AG08396 (cell line): ENCODE data around the gene SERPINI1.
A peak's percentile ranks its signal among the peaks of the same experiment; 100 is the strongest.

Experiments used
- DNase-seq: peaks from one replicate; pipeline ENCODE4 v3.0.0; 2012; ENCODE audit warnings: low spot score, mixed read lengths

SERPINI1 gene

DNA sequence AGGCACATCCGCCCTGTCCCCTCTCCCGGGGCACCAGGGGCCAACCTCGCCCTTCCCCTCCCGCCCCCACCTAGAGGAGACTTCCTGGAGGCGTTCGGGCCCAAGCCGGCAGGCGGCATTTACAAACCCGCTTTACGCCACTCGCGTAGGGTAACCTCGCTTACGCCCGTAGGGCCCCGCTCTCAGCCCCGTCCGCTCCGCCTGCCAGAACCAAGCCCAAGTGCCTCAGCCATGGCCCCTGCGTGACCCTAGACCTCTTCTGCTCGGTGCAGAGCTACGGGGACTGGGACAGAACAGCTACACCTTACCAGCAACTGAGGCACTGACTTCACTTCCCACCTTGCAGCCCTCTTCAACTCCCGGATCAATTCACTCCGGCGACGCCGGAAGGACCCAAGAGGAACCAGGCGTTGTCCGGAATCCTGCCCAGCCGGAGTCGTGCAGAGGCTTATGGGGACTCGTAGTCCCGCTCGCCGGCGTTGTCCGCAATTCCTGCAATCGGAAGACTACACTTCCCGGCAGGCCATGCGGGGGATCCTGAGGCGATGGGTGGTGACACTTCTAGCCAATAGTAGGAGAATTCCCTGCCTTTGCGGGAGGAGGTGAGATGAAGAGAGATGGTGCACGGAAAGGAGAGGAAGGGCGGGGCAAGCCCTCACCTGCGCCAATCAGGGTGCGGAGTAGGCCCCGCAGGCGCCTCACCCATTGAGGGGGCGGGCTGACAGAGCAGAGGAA is 856 bp upstream of the SERPINI1 start, which contains the start of gene PDCD10:
PDCD10 (minus strand) TSS at position 395 of the 735 bp plus-strand sequence. CDS start 14,735 bp downstream, outside the sequence.
- peak; percentile 89 for DNase-seq

DNA sequence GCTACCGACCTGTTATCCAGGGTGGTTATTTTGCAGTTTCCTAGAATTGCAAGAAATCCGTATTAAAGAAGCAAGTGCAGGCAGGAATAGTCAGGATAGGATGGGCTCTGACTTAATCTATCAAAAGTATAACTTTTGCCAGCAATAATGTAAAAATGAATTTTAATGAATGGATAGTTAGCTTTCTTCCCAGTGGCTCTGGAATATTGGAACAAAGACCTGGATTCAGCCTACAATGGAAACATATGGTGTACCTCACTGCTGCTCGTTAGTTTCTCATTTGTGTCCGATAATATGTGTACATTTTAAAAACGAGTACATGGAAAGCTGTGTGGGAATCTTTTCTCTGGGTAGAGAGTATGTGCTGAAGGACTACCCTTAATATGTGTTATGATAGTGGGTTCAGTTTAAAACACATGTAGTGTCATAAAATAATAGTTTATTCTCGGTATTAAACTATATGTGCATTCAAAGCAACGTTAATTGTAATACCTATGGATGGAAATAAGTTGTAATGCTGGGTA is 805 bp downstream of the SERPINI1 start:
- no peak for DNase-seq

DNA sequence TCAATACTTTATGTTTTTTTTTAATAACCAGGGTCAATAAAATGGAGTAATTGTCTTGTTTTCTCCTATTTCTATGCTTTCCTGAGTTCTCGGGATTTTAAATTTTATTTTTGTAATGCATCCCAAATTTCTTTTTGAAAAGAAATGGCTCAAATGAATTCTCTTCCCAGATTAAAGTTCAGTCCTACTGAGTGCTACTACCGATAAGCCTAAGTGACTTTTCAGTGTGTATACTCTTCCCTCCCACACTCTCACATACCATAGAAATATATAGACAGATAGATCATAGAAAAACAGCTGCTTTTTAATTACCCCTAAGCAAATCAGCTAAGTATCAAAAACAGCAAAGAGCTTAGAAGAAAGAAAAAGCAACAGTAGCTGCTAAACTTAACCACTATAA is 1.5 kb downstream of the SERPINI1 start:
- no peak for DNase-seq

DNA sequence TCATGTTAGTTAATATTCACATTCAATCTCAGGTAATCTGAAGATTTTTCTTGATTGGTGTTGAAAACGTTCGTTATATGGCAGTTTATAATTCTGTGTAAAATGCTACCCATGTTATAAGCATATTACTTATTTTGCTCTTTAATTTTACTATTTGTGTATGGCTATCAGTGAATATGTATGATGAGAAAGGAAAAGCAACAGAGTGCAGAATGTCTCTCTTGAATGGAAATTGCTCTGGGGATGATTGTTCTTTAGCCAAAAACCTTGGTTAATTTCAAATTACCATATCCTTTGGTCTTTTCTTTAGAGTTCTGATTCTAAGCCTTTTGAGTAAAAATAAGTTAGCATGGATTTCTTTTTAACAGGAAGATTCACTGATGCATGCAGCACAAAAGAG is 2.5 kb downstream of the SERPINI1 start:
- DNase-seq = no peak

DNA sequence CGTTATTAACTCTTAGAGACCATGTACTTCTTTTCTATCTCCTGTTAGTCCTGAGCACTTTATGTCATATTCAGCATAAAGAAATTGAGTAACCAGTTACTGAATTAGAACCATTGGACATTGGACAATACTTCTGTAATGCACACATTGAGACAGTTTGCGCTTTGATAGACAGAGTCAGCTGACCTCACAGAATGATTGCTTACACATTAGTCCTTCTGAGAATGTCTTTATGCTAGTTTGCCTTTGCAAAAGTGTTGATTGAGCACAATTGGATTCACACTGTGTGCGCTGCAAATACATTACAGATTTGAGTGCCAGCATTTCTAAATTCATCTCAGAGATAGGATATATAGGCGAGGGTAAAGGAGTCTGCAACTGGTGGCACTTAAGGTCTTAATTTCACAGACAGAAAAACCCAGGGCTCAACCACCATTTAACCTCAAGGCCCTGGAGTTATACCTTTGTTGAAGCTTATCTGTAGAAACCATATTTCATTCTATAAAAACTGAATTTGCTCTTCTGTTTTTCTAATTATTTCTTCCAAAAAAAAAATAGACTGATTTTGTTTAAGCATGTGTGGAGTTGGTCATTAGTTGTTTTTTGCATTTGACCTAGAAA is 3.8 kb downstream of the SERPINI1 start:
- DNase-seq = no peak

DNA sequence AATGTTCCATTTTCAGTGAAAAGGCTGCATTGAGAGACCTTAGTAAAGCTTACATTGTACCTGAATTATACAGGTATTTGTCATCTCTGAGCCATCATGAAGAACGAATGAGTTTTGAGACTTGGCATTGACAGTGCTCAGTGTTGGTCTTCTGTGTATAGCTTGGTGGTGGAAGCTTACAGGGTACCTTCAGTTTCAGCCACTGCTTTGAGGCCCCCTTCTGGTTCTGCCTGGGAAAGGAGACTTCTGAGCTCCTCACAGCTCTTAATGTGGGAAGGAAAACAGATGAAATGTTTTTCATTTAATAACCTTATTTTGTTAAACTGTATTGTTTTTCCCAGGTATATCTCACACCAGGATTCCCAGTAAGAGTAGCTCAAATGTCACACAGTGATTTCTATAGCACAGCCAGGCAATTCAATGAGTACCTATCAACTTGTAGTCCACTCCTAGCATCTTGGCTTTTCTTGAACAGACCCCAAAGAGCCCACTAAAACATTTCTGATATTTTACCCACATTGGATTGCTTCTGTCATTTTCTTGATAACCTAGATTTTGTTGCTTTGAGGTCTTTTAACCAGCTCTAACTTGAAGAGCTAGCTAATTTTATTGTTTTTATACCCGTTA is 5.6 kb downstream of the SERPINI1 start:
- DNase-seq = peak; percentile 9

DNA sequence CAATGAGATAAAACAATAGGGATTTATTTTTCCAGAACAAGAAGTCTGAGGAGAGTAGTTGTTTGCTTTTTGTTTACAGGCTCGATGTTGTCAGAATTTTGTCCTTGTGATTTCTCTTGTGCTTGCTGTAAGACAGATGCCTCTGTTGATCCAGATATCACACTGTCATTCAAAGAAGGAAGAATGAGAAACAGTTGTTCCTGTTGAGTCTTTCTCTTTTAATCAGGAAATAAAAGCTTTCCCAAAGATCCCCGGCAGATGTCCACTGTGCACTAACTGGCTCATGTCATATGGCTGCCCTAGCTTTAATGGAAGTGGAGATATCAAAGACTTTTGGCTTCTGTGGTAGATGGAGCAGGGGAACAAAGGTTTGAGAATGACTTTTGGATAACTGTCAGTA is 6.8 kb downstream of the SERPINI1 start:
- DNase-seq = no peak

DNA sequence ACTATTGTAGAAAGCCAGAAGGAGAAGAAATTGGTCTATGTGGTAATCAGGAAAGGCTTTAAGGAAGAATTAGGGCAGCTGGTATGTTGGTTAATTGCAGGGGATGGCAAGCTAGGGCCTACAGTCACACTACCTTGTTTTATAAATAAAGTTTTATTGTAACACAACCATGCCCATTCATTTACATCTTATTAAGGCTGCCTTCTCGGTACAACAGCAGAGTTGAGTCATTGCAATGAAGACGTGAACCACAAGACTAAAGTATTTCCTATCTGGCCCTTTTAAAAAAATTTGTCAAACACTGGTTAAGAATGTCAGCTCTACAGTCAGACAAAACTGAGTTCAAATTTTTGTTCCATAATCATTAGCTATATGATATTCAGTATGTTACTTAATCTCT is 8.3 kb downstream of the SERPINI1 start:
- DNase-seq = no peak

DNA sequence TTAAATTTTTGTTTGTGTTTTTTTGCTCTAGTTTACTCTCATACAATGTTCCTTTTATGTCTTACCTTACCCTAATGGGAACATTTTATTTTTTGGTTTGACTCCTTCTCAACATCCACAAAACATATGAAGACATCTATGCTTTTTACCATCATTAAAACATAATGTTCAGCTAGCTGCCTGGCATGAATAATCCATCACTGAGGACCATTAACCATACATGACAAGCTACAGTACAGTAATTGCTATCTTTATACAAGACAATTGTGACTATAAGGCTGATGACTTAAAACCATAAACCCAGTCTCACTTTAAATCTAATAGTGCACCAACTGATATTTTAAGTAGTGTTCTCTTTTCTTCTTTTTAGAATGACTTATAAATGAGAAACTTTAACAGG is 13.7 kb downstream of the SERPINI1 start:
- DNase-seq = no peak

DNA sequence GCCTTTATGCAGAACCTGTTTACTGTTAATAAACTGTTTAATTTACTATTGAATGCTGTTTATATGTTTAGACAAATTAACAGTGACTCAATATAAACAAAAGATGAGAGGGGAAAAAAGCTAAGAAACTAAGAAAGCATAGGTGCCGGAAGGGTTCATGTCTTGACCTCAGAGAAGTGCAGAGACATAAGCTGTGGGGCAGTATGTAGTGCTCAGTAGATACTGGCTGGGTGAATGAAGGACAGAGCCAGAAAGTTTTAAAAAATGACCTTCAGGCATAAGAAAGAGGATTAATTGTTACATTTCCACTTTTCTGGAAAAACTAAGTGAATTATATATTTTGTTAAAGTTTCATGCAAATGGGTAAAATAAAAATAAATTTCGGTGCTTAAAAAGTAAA is 14.2 kb downstream of the SERPINI1 start:
- DNase-seq = no peak

DNA sequence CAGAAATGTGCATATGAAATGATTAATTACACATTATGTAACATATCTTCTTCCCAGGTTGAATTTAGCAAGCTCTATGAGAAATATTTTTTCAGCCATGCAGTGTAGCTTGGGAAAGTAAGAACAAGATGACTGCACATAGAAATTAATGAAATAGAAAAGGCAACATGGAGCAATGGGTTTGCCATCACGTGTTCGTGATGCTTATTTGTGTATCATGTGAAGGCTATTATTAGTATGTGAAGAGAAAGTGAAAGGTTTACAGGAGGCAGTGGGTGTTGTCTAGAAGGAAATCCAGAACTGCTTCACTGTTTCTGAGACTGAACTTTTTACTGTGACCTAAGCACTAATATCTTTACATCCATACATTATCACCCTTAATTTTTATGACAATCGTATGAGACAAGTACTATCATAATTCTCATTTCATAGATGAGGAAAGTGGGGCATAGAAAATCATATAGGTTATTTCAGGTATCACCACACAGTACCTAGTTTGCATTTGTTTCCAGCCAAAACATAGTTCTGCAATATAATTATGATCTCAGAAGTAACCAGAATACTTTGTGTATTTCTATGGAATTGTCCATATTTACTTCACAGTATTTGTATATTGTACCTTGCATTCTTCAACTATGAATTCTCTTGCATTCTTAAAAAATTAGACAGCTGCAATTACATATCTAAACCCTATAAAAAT is 14.9 kb downstream of the SERPINI1 start:
- no peak for DNase-seq

DNA sequence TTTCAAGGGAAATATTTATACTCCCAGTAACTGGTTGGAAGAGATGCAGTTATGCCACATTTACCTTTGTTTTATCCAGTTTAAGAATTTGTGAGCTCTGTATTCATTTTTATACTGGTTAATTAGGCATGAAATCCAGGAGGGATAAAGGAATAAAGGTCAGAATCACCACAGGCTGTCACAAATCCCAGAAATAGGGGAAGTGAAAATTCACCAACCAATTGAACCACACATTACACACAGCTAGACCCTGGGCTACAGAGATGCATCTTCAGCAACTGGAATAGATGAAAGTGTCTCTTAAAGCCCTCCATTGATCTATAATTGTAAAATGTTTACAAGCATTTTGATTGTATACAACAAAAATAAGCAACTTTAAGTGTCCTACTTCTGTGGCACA is 18.5 kb downstream of the SERPINI1 start:
- DNase-seq = no peak

DNA sequence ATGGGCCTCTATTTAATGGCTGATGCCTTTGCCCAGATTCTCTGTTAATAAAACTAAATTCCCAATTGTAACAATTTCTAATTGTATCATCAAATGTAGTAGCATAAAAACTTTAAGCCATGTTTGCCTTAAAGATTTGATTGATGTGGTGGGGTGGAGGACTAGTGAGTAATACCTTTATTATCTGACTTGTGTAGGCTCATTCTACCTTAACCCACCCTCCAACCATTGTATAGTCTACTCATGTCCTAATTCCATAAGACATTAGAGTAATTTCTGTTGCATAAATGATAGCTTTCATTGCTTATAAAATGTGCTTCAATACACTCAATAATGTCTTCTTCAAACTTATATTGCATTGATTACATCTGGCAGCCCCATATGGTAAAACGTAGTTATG is 25.8 kb downstream of the SERPINI1 start:
- no peak for DNase-seq

DNA sequence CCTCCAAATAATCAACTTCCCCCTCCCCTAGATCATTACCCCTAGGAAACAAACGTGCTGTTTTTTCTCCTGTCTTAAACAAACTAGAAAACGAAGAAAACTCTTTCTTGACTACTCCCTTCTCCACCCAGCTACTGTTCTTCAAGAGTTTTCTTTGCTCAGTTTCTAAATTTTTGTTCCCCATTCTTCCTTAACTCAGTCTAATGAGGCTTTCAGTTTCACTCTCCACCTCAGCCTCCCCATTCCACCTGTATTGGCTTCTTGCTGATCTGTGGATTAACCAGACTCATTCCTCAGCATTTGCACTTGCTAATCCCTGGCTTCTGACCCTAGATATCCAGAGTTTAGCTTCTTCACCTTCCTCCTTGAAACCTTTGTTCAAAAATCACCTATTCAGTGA is 26.8 kb downstream of the SERPINI1 start:
- DNase-seq = no peak

DNA sequence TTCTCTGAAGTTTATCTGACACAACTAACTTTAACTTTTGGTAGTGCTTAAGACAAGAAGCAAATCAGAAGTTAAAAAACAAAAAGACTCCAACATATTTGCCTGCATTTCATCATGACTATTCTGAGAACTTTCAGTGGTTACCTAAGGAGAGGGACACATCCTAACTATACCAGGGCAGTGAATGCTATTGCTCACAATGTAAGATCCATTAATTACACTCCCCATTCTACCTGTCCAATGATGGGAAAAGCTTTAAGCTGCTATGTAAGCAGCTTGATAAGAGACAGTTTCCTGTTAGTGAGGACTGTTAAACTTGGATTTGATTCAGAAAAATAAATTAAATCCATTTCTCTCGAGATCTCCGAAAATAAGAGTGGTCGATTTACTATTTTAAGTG is 37.5 kb downstream of the SERPINI1 start:
- DNase-seq = no peak

DNA sequence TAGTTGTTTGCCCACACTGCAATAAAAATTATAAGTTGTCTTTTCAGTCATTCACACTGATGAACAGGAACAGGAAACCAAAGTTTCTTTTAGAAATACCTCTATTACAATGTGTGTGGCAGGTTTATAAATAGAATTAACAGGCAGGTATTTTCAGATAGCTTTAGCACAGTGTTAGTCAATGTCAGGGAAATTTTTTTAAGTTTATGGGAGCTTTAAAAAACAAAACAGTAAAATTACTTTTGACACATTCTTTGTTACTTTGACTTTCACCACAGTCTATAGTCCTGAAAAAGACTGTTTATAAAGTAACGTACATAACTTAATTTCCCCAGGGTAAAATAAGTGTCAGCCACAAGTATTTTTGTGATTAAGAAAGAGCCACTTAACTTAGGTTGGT is 38.1 kb downstream of the SERPINI1 start:
- DNase-seq = no peak

DNA sequence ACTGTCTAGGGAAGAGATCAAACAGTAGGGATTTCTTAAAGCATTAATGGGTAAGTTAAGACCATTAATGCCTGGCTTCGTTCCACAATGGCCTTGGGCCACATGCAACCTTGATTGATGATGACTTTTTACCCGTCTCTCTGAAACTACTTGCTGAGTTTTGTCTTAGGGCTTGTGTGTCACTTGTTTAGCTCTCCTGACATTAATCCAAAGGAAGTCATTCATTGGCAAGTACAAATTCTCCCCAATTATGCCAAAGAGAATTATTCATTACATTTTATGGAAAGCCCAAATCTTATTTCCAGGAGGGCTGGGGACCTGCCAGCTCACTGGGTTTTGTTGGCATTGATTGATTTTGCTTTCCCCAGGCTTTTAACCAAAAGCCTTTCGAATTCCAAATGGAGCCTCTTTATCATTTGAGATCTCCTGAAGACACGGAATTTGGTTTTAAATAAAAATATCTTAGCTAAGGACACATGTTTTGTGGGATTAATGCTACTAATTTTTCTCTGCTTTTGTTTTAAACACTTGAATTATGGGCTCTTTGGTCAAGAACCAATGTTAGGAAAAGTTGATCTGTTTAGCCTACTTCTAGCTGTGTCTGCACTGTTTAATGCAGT is 40.7 kb downstream of the SERPINI1 start:
- DNase-seq = no peak

DNA sequence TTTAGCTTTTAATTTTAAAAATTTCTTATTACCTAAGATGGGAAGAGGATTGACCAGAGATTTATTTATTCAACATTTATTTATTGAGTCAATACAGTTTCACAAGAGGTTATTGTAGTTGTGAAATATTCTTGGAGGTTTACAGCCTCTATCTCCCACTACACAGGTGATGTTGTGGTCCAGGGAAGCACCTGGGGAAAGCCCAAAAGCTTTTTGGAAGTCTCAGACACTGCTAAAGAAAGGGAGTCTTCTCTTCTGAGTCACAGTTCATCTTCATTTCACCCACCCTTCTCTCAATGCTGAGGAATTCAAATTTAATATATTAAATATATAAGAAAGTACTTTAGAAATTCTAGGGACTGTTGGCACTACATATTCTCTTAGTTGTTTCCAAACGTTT is 41.8 kb downstream of the SERPINI1 start:
- no peak for DNase-seq

DNA sequence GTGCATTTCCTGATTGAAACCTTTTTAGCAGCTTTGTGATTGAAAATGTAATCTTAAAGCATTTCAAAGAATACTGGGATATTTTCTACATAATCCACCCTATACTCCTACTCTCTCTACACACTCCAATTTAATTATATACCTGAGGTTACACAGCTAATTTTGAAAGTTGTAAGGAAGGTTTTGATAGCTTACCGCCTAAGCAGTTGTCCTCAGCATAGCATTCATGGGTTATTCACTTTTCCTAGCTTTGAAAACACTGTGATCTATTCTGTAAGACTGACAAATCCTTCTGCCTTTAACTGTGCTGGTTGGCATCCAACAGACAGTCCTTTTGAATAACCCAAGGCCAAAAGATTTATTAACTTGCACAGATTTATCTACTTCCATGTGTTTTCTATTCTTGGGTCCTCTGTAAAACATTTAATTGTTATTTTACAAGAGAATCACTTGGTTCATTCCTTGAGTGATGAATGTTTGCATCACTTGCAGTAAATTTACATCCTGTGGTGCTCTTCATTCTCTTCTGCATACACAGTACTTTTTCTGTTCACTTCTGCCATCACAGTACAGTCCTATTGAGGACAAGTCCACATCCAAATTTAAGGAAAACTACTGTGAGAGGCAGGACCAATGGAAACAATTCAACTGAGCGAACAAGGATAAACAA is 44.8 kb downstream of the SERPINI1 start:
- no peak for DNase-seq

DNA sequence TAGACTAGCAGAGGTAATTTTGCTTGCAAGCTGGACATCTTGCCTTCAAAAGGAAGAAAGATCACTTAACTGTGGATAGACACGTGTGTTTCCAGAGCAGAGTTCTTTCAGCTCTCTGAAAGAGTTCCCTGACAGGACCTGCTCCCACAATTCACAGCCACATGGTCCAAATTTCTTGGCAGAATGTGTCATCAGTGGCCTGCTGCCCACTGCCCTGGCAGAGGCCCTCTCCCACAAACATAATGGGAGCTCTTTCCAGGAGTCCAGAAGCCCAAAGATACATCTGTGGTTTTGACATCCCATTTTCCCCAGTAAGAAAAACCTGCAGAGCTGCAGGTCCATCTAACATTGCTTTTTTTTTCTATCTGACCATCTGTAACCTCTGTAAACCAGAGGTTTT is 48.3 kb downstream of the SERPINI1 start:
- no peak for DNase-seq

DNA sequence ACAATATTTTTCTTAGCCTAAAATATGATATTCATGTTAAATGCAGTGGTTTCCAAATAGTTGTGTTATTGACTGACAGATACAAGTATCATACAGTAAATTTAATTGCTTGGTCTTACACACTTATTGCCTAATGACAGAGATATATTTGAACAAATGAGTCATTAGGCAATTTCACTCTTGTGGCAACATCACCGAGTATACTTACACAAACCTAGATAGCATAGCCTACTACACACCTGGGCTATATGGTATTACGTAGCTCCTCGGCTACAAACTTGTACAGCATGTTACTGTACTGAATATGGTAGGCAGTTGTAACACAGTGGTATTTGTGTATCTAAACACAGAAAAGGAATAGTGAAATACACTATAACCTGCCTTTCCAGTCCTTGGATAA is 50.3 kb downstream of the SERPINI1 start:
- DNase-seq = no peak

DNA sequence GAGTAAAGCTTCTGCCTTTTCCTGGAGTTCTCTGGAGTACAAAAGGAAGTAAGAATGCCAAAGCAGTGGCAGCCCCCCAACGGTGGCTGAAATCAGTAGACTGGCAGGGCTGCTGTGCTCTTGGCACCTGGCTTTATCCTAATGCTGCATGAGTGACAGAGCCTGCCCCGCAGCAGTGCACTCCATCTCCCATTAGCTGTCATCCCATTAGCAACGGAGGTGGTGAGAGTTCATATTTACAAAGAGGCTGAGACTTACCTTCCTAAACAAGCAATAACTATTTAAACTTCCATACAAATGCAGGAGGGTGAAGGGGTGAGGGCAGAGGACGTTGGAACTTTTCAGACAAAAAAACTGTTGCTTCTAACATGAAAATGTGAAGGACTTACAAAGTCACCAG is 51.9 kb downstream of the SERPINI1 start:
- no peak for DNase-seq
